Measurements from ENCODE around the gene EVC.

The EVC gene

DNA sequence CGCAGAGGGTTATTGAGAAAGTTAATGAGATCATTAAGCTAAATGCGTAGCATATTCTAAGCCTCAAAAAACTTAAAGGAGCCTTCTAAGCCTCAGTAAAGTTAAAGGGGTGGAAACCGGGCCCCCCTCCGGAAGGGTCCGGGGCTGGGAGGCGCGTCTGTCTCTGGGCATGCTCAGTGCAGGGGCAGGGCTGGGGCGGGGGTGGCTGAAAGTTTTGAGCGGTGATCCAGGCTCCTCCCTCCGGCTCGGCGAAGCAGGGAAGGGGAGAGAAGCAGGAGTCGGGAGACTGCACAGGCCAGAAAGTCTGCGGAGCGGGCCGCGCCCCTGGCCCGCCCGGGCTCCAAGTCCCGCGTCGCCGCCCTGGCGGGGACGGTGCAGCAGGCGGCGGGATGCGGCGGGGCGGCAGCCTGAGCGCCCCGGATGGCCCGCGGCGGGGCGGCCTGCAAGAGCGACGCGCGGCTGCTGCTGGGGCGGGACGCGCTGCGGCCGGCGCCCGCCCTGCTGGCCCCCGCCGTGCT, at the start of gene EVC:
Gene EVC, plus strand, starts transcription at position 241 of the 518 bp plus-strand sequence. Its CDS starts 180 bp downstream, at position 421.
- DNase-seq, result no peak

DNA sequence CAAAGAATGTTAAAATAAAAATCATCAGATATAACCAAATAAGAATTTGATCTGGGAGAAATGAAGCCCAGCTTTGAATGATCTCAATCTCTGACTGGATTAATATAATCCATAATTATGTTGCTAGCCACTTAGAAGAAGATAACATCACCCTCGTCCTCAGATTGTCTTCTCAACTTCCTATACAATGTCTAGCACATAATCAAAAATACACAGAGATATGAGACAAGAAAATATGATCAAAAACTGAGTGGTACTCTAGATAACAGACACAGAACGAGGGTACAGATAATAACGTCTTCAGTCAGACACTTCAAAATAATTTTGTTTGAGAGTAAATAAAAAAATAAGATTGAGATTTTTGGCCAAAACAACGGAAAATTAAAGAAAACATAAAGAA, 49.8 kb upstream of the EVC start:
- no peak for DNase-seq

DNA sequence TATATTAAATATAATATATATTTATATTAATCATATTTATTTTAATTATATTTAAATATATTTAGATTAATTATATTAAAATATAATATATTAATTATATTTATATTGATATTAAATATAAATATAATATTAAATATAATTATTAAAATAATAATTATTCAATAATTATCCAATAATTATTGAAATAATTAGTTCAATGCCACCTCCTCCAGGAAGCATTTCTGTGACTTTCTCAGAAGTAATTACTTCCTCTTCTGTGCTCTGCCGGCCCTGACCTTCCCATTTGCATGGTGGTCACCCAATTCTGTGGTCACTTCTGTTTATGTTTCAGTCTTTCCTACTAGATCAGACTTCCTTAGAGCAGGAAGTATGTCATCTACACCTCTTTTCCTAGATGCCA, 48.4 kb upstream of the EVC start:
- DNase-seq, result no peak

DNA sequence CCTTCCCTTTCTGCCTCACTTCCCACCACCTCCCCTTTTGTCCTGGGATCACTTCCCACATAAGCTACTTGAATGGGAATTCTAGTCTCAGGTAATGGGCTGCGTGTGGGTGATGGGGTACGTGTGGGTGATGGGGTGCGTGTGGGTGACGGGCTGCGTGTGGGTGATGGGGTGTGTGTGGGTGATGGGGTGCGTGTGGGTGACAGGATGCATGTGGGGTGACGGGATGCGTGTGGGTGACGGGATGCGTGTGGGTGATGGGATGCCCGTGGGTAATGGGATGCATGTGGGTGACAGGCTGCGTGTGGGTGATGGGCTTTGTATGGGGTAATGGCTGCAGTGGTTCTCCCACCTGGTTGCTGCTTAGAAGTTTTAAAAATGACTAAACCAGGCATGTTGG, 46.2 kb upstream of the EVC start:
- DNase-seq, result no peak

DNA sequence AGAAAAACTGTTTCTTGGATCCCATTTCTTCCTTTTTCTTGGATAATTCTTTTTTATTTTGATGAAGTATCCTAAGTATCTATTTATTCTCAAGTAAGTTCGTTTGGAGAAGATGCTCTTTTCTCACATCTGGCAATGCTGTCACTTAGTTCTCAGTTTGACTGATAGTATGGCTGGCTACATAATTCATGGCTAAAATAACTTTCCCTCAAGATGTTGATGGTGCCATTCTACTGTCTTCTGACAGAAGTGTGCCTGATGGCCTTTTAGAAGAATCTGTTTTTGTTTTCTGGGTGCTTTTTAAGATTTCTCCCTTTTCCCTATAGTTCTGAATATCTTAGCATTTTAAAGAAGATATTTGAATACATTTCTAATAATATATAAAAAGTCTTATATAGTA, 44.3 kb upstream of the EVC start:
- DNase-seq, result no peak

DNA sequence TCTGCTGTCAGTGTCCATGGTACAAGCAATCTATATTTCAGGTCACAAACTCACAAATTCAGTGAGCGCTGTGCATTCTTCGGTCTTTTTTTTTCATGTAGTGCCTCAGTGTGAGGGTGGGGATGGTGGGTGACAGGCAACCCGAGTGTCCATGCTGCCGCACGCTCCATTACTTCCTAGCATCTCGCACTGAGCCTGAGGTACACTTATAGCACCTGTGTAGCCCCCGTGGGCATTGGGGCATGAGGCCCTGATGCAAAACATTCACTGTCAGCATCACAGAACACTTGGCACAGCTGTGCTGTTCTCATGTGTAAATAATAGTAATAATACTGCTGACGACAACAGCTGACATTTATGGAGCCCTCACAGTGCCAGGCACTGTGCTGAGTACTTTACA, 34.2 kb upstream of the EVC start:
- no peak for DNase-seq

DNA sequence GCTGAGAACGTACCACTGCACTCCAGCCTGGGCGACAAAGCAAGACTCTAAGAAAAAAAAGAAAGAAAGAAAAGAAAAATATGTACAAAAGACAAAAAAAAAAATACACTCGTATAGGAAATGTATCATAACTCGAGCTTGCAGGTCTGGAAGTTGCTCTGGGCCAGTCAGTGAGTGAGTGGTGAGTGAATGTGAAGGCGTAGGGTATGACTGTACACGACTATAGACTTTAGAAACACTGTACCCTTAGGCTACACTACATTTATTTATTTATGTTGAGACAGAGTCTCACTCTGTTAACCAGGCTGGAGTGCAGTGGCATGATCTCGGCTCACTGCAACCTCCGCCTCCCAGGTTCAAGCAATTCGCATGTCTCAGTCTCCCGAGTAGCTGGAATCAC, 32.0 kb upstream of the EVC start:
- no peak for DNase-seq

DNA sequence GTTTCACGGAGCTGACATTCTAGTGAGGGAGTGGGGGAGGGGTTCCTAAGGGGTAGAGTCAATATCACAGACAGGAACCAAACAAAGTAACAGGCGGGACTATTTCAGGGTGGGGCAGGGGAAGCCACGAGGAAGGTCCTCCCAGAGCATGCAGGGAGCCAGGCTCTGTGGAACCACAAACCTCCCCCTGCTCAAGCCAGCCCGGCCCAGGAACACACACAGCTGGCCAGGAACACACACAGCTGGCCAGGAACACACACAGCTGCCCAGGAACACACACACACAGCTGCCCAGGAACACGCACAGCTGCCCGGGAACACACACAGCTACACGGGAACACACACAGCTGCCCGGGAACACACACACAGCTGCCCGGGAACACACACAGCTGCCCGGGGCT, 27.4 kb upstream of the EVC start:
- DNase-seq, result no peak

DNA sequence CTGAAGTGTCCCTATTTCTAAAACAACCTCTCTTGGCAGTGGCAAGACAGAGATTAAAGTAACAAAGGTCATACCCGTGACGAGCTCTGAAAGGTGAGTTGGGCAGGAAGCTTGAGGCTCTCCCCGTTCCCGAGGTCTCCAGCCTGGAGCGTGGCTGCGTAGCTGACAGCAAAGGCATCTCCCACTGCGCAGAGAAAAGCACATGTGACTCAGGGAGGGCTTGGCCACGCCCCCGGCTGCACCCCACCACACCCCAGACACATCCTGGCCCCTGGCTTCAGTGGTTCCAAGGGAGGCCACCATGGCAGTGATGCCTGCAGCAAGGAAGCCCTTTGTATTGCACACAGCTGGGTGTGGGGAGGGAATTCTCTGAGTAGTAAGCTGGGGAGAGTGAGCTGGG, 25.7 kb upstream of the EVC start:
- DNase-seq, result no peak

DNA sequence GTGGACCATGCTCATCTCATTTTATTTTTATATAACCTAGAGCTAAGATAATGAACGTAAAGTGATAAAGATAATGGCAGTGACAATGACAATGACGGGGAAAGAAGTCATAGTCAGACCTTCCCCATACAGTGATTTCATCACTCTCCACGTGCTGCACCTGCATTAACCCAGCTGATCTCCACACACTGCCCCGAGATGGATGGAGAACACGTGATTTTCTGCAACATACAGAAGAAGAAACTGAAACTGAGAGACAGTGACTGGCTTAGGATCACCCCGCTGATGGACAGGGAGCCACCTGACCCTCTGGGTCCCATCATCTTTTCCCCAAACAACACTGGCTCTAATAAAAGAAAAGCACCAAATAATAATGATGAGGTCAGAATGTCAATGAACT, 24.7 kb upstream of the EVC start:
- DNase-seq, result no peak

DNA sequence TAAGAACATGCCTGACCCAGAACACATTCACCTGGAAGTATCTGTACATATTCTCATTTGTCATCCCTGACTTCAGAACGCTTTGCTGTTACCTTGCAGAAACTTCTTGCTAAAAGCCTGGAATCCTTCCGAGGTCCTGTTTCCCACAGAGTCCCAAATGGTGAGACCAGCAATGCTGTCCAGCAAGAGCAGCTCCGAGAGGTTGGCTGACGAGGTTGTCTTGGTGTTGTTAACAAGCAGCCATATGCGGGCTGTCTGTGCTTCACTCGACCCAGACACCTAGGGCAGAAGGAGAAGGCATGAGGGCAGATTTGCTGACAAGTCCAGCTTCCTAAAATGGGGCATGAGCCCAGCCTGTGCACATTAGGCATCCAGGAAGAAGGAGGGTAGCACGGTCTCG, 21.9 kb upstream of the EVC start:
- DNase-seq, result no peak

DNA sequence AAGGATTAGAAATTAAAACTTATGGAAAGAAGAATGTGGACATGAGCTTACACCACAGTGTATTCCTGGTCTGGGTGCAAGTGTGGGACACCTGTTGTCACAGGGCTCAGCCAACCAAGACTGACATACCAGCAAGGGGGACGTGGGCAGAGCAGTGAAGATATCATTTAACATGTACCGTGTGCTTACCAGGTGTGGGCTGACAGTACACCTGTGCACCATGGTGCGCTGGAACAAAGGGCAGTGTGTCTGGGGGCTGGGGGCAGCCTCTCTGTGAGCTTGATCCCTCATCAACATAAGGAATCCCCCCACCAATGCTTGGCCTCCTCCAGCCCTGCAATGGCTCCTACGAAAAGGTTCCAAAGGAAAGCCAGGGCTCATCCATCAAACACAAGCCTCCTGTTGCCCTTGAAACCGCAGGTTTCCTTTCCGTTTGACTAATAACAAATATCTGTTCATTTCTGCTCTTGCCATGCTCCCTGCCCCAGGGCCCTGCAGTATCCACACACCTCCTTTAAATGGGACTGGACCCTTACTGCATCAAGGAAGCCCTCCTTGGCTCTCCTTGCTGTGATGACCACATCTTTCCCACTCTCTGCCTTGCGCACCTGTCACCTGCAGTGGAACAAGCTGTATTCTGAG, 19.4 kb upstream of the EVC start:
- no peak for DNase-seq

DNA sequence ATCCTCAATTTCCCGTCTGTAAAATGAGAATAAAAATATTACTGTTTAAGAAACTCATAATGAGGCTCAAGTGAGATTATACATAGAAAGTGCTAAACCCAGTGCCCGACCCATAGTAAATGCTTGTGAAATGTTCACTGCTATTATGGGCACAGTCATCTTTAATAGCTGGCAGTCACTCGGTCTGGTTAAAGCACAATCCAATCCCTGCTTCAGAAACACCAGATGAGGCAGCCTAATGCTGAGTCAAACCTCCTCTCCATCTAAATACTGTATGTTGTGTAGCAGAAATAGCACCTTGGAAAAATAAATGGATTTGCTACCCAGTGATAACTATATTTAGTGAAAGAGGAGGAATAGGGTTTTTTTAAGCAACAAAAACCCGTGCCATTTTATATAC, 17.1 kb upstream of the EVC start:
- DNase-seq, result no peak

DNA sequence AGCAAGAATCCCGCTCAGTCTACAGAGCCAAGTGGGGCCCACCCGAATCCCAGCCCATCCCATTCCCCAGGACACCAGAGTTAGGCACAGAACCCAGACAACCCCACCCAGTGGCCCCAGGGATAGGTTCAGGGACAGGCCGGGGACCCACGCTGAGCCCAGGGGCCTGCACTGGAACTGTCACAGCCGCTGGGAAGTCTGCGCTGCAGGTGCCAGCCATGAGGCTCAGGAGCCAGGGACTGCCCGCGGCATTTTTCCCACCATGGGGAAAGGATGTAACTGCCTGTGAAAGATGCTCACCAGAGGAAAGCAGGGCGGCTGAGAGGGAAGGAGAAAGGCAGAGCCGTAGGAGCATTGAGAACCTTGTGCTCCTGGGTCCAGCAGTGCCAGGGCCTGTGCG, 14.7 kb upstream of the EVC start:
- no peak for DNase-seq

DNA sequence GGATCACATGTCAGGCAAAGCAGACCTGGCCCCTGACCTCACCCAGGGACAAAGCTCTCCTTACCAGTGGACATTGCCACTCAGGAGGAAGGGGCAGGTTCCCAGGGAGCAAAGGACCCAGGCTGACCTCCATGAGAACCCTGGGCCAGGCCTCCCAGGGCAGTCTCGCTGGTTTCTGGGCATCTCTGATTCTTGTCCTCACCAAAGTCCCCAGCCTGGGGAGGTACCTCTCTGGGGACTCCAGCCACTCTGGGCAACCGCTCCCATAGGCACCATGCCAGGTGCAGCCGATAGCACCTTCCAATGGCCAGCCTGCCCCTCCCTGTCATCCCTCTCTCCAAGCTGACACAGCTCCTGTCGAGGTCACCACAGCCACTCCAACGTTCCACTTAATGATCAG, 10.5 kb upstream of the EVC start:
- DNase-seq, result no peak

DNA sequence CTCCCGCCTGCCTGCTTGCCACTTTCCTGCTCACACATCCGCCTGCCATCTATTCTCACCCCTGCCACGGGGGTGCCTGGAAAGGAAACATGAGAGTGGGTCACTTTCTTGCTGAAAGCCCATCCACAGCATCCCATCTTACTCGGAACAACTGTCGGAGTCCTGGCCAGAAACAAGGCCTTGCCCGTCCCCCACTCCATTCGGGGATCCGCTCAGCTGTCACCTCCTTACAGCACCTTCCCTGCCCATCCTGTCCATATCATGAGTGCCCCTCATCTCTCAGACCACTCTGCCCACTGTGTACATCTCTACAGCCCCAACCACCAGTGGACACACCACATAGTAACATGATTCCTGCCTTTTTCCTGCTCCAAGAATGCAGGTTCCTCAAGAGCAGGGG, 9.0 kb upstream of the EVC start:
- DNase-seq, result no peak

DNA sequence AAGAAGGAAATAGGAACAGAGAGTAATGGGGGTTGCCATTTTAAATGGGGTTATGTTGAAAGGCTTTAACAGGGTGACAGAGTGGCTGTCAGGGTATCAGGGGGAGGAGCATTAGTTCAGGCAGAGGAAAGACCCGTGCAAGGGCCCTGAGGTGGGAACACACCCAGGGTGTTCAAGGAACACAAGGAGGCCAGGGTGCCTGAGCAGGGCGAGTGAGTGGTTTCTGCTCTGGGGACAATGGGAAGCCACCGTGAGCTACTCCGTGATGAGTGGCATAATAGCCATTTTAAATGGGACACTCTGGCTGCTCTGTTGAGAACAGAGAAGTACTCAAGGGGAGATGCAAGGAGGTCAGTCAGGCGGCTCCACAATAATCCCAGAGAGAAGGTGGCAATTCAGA, 7.2 kb upstream of the EVC start:
- no peak for DNase-seq

DNA sequence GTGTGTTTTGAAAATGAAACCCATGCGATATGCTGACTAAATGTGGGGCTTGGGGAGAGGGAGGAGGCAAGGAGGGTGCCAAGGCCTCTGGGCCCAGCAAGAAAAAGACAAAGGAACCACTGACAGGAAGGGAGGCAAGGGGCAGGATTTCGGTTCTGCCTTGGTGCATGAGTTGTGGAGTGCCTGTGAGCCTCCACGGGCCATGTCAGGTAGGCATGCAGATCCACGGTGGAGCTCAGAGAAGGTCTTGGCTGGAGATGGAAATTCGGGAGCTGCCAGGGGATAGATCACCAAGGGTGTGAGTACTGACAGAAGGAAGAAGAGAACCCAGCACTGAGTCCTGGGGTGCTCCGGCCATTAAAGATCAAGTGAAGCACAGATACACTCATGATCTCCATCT, 6.7 kb upstream of the EVC start:
- no peak for DNase-seq

DNA sequence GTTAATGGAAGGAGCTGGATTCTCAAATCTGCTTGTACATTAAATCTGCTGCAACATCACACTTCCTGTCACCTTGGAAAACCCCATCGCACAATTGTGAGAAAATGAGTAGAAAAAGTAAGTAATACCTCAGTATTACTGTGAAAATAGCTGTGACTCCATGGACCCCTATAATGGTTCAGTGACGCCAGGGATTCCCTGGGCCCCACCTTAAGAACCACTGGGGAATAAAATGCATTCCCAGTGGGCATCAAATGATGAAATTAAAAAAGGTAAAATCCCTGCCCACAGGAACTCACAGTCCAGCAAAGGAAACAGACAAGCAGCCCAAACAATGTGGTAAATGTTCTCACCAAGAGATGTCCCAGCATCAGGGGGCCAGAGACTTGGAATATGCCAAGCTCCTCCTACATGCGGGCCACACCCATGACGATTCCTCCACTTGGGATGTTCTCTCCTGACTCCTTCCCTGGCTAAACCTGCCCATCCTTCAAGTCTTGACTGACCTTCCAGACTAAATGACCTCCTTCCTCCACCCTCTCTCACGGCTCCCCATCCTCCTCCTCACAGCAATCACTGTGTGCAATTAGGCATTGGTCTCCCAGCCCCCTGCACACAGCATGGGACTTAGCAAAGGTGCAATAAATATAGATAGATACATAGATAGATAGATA, 5.2 kb upstream of the EVC start:
- no peak for DNase-seq

DNA sequence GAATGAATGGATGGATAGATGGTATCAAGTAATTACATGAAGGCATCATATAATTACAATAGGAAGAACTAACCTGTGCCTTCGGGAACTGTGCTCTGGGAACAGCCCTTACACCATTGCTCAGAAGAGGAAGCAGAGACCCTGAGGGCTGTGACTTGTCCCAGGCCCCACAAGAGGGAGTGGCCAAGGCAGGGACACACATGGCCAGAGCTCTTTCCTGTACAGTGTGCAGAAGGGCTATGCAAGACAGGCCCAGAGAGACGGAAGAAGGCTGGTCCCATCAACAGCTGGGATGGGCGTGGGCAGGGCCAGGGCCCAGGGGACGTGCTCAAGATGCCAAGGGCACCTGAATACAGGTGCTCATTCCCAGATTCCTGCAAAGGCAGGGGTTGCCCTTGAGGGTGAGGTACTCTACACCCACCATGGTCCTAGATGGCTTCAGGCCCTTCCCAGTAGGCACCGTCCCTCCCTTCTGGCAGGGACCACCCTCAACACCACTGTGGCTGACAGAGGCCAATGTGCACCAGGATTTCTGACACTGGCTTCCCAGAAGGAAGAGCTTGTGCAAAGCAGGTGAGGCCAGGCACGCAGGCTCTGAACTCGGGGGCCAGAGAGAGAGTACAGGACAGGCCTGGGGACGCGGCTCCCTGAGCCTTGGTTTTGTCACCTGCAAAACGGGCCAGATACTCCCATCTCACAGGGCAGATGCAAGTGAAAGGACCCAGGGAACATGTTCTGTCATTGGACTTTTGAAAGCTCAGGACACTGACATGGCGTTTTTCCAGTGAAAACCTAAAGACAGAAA, 4.3 kb upstream of the EVC start:
- no peak for DNase-seq

DNA sequence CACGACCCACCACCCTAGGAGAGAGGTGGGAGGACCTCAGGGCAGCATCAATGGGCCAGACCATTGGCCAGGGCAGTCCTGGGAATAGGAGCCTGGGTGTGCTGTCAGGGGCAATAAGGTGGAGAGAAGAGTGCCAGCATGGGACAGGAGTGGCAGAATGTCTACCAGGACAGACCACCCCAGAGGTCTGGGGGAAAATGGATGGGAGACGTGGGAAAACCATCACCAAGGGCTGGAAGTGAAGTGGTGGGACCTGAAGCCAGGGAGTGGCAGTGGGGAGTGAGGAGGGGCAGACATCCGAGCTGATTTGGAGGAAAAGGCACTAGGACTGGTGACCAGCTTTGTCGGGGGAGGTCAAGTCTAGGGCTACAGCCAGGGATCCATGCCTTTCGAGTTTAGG, 3.6 kb upstream of the EVC start:
- no peak for DNase-seq

DNA sequence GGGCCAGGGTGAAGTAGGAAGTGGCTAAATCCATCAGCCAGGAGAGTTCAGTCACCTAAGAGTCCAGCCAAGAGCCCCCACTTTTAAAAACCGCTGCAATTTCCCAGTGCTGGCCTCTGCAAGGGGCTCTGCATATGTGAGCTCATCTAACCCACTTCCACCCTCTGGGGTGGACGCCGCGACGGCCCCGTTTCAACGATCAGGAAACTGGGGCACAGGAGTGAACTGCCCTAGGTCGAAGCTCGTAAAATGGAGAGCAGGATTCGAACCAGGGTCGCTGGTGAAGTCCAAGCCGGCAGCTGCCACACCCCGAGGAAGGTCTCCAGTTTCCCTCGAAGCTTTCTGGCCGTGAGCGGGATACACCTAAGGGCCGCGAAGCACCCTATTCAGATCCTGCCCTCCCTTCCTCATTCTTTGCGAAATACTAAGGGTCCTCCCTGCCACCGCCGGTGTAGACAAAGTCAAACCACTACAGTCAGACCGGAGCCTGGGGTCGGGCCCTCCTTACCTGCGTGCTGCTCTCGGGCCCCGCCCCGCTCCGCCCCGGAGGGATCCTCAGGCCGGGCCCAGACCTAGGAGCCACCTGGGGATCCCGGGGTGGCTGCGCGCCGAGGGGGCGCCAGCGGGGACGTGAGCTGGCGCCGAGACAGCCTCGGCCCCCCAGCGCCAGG, 3.1 kb upstream of the EVC start:
- no peak for DNase-seq

DNA sequence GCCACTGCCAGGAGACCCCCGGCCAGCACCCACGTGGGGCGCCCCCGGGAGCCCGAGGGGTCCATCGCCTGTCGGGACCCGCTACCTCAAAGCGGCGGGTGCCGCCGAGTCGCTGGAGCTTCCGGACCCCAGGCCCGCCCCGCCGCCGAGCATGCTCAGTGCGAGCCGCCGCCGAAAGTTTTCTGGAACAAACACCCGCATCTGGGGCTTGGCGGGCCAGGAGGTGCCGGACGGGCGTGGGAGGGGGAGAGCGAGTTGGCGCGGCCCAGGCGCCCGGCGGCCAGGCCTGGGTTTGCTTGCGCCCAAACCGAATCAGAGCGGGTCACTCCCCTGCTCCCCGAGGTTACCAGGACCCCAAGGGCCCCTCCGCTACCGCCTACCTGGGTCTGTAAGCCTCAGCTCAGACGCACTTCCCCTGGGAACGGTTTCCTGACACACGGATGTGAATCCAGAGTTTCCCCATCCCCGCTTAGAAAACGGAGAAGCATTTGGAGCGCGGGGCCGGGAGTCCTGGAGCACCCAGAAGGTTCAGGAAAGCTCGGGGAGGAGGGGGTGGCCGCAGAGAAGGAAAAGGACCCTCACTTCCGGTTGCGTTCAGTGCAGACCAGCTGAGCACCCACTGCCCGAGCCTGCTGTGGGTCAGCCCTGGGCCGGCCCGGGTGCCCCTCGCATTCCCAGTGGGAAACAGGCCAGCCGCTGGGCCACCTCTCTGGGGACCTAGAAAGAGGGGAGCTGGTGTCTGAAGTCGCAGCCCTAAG, 2.4 kb upstream of the EVC start, which contains the start of gene EVC2:
Gene EVC2, minus strand, starts transcription at position 111 of the 758 bp plus-strand sequence. Its CDS starts 46 bp downstream, at position 65.
- DNase-seq, result no peak
